GM10266 (cell line): Measurements from ENCODE around the gene EI24.

Source experiments
- DNase-seq: peaks from one replicate; pipeline ENCODE4 v3.0.0; 2012; ENCODE audit errors: extremely low spot score
- TF ChIP-seq, protein P1 (sequence below): IDR thresholded peaks from 2 replicates; pipeline ENCODE4 v1.5.1; 2012; ENCODE audit warnings: mild to moderate bottlenecking, low read depth; ENCODE audit not compliant: control insufficient read depth, insufficient read depth; ENCODE audit errors: missing control alignments

The EI24 gene

DNA sequence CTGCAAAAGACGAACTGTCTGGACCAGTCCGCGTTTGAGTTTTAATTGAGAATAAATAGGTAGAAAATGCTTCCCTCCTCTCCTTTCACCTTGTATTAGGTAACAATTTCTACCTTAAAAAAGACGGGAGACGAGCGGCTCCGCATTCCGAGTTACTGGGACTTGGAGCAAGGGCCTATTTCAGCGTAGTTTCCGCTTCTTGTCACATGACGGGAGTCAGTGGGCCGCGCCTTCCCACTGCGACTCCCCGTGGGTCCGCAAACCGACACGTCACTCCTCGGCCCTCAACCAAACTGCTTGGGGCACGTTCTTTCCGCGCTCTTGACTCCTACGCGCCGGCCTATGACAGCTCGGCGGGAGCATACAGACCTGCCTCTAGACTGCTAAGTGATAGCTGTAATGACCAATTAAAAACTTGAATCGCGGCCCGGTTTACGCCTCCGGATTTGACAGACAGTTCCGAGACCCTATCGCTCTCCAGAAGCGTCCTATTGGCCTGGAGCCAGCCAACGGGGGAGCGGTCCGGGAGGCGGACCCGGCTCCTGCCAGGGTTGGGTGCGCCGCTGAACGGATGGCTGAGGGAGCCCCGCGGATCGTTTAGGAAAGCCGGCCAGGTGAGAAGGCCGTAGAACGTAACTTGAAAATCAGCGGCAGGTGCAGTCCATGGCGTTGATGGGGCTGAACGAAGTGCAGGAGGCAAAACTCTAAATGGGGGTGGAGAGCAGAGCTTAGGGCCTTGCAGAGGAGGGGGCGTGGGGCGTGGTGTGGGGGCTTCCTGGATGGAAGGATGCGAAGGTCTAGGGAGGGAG, 23.2 kb downstream of the EI24 start, which contains the start of gene STT3A:
TSS of gene STT3A (plus strand) at position 548 of the 809 bp plus-strand sequence. CDS start 3,064 bp downstream, outside the sequence.
- DNase-seq, result peak; percentile 96
- TF ChIP-seq, protein P1, sequence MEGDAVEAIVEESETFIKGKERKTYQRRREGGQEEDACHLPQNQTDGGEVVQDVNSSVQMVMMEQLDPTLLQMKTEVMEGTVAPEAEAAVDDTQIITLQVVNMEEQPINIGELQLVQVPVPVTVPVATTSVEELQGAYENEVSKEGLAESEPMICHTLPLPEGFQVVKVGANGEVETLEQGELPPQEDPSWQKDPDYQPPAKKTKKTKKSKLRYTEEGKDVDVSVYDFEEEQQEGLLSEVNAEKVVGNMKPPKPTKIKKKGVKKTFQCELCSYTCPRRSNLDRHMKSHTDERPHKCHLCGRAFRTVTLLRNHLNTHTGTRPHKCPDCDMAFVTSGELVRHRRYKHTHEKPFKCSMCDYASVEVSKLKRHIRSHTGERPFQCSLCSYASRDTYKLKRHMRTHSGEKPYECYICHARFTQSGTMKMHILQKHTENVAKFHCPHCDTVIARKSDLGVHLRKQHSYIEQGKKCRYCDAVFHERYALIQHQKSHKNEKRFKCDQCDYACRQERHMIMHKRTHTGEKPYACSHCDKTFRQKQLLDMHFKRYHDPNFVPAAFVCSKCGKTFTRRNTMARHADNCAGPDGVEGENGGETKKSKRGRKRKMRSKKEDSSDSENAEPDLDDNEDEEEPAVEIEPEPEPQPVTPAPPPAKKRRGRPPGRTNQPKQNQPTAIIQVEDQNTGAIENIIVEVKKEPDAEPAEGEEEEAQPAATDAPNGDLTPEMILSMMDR, result no peak

DNA sequence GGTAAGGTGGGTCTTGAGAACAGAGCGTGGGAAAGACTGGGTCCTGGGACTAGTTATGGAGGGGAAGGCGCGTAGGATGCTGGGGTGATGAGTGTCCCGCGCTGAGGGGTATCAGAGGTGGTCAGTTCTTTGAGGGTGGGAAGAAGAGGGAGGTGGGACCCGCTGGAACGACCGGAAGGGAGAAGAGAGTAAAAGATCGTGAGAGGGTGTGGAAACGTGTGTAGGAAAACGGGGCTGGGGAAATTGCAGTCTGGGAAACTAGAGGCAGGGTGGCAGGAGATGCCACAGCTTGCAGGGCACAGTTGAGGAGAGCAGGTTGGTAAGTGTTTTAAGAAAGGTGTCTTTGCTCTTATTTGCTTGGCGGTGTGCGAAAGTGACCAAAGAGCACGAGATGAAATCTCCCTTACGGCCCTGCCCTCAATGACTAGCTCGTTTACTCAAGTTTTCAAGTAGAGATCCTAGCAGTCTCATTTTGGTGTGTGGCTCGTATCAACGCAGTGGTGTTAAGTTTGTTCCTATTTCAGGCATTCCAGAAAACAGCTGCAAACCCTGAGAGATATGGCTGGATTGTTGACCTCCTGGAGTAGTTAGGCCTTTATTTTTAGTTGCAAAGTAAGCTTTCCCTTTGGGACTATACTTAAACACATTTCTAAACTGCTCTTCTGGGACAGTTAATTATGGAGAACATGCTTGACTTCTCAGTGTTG, 24.0 kb downstream of the EI24 start:
- TF ChIP-seq, protein P1, result no peak
- DNase-seq, result no peak

- TF ChIP-seq, protein P1, result no peak
- DNase-seq, result no peak
Observed at GRCh38 chr11:125594958-125595357, 25.7 kb downstream of the EI24 start.

- TF ChIP-seq, protein P1, result no peak
- no peak for DNase-seq
Observed at GRCh38 chr11:125600663-125601062, 31.4 kb downstream of the EI24 start.

- DNase-seq, result no peak
- TF ChIP-seq, protein P1, result no peak
Observed at GRCh38 chr11:125603207-125603606, 33.9 kb downstream of the EI24 start.

DNA sequence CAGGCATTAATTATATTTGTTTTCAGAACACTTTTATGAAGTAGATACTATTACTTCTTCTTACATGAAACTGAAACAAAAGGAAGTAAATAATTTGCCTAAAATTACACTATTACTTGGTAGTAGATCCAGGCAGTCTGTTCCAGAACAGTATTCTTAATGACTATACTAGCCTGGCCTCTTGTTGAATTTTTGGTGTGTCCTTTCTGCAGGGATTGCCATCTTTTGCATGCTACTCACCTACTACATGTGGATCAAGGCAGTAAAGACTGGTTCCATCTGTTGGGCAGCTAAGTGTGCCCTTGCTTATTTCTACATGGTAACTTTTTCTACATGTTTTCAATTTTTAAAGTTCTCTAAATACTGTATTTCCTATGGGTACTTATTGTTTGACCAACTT, 36.1 kb downstream of the EI24 start:
- no peak for DNase-seq
- TF ChIP-seq, protein P1, result no peak

GRCh38 chr11:125609545-125609944, 40.3 kb downstream of the EI24 start:
- no peak for DNase-seq
- TF ChIP-seq, protein P1, result no peak
